Panc1 (cell line): ENCODE data around the gene JMJD1C.

Source experiments
- POLR2AphosphoS5 ChIP-seq: IDR thresholded peaks from 2 replicates; pipeline ENCODE4 v1.6.1; 2012; ENCODE audit warnings: mild to moderate bottlenecking, low read depth, low read length, moderate library complexity
- SIN3A ChIP-seq: IDR thresholded peaks from 2 replicates; pipeline ENCODE4 v1.6.1; 2012; ENCODE audit warnings: low read depth, mild to moderate bottlenecking, low read length, moderate library complexity, borderline replicate concordance; ENCODE audit not compliant: insufficient read depth
- TCF7L2 ChIP-seq: IDR thresholded peaks from 2 replicates; pipeline ENCODE4 v1.6.1; 2011; ENCODE audit warnings: mild to moderate bottlenecking, low read depth, low read length, inconsistent platforms
- TF ChIP-seq, protein P1 (sequence below): fragments of 450-650 bp; IDR thresholded peaks from 2 replicates; pipeline ENCODE4 v1.5.1; 2017; ENCODE audit warnings: mild to moderate bottlenecking
- TF ChIP-seq, protein P2 (sequence below), 2 experiments: IDR thresholded peaks; 2 replicates each; pipeline ENCODE4 v1.6.1; 2011 to 2012; ENCODE audit warnings: low read depth in 2 of 2, control low read depth in 1 of 2, low read length in 1 of 2, mild to moderate bottlenecking in 1 of 2, moderate library complexity in 1 of 2; ENCODE audit not compliant: insufficient read depth in 1 of 2

DNA sequence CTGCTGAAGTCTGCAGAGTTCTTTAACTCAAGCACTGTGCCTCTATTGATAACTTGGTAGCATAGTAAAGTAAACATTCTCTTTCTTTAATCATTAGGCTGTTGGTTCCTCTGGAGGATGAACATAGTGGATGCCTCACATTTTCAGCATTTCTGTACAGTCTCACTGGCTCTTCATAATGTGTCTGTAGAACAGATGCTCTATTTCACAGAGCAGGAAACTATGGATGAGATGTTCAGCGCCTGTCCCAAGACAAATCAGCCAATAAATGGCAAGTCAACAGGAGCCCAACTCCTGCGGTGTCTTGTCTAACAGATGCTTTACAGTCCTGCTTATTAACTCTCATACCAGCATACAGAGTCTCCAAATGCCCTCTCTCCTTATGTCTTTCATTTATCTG, 296.2 kb downstream of the JMJD1C start:
- TF ChIP-seq, protein P1, sequence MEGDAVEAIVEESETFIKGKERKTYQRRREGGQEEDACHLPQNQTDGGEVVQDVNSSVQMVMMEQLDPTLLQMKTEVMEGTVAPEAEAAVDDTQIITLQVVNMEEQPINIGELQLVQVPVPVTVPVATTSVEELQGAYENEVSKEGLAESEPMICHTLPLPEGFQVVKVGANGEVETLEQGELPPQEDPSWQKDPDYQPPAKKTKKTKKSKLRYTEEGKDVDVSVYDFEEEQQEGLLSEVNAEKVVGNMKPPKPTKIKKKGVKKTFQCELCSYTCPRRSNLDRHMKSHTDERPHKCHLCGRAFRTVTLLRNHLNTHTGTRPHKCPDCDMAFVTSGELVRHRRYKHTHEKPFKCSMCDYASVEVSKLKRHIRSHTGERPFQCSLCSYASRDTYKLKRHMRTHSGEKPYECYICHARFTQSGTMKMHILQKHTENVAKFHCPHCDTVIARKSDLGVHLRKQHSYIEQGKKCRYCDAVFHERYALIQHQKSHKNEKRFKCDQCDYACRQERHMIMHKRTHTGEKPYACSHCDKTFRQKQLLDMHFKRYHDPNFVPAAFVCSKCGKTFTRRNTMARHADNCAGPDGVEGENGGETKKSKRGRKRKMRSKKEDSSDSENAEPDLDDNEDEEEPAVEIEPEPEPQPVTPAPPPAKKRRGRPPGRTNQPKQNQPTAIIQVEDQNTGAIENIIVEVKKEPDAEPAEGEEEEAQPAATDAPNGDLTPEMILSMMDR, result no peak
- TF ChIP-seq SIN3A (no peak), POLR2AphosphoS5 (no peak), TCF7L2 (no peak)
- TF ChIP-seq, protein P2, sequence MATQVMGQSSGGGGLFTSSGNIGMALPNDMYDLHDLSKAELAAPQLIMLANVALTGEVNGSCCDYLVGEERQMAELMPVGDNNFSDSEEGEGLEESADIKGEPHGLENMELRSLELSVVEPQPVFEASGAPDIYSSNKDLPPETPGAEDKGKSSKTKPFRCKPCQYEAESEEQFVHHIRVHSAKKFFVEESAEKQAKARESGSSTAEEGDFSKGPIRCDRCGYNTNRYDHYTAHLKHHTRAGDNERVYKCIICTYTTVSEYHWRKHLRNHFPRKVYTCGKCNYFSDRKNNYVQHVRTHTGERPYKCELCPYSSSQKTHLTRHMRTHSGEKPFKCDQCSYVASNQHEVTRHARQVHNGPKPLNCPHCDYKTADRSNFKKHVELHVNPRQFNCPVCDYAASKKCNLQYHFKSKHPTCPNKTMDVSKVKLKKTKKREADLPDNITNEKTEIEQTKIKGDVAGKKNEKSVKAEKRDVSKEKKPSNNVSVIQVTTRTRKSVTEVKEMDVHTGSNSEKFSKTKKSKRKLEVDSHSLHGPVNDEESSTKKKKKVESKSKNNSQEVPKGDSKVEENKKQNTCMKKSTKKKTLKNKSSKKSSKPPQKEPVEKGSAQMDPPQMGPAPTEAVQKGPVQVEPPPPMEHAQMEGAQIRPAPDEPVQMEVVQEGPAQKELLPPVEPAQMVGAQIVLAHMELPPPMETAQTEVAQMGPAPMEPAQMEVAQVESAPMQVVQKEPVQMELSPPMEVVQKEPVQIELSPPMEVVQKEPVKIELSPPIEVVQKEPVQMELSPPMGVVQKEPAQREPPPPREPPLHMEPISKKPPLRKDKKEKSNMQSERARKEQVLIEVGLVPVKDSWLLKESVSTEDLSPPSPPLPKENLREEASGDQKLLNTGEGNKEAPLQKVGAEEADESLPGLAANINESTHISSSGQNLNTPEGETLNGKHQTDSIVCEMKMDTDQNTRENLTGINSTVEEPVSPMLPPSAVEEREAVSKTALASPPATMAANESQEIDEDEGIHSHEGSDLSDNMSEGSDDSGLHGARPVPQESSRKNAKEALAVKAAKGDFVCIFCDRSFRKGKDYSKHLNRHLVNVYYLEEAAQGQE (IDR thresholded peaks at IDR 0.05; ENCODE audit: insufficient read depth in 1 of 2, low read depth in 2 of 2, low read length in 1 of 2), result no peak
